Measurements from ENCODE around the gene ERN1.

DNA sequence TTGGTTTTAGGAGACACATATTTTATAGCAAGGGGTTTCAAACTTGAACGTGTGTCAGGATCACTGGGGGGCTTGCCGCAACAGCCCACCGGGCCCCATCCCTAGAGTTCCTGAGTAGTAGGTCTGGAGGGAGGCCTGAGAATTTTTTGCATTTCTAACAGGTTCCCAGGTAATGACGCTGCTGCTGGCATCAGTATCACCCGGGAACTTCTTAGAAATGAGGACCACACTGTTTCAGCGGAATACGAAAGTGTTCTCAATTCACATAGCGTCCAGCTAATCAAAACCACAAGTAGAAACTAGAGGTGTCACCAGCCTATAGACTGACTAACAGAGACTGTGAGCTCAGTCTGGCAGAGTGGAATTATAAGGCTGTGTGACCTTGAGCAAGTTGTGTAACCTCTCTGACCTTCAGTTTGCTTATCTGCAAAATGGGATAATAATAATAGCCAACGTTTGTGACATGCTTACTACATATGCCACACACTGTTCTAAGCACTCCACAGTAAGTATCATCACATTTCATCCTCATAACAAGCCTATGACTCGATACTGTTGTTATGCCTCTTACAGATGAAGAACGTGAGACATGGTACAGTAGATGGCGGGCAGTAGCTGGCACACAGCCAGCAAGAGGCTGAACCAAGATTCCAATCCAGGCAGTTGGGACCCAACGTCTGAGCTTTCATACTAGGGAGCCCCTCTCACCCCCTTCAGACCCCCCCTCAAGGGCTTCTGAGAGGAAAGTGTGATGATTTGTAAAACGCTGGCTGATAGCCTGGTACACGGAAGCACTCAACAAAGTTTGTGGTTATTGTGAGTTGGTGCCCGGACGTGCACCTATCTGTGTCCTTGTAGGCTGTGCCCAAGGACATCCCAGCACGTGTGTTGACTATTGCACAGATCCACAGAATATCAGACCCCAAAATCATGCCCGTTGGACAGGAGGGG lies 104.9 kb downstream of the ERN1 start:
- no peak for TF ChIP-seq SP2 (CRISPR knock-in tag; IDR thresholded peaks at IDR 0.05)
- TF ChIP-seq FOXP4 (CRISPR knock-in tag; IDR thresholded peaks at IDR 0.05): no peak
- no peak for TF ChIP-seq SIN3B (IDR thresholded peaks at IDR 0.05; ENCODE audit: low read length)
- no peak for TF ChIP-seq ZFP41 (CRISPR knock-in tag; IDR thresholded peaks at IDR 0.05; ENCODE audit: borderline replicate concordance)
- TF ChIP-seq CTCF (CRISPR knock-in tag; IDR thresholded peaks at IDR 0.05): no peak
- TF ChIP-seq EZH2 (conservative IDR thresholded peaks at IDR 0.05; ENCODE audit: low read depth, low read length): no peak
- TF ChIP-seq NR2C2 (CRISPR knock-in tag; IDR thresholded peaks at IDR 0.05; ENCODE audit: borderline replicate concordance): no peak
- no peak for TF ChIP-seq ZNF44 (CRISPR knock-in tag; IDR thresholded peaks at IDR 0.05)
- no peak for TF ChIP-seq RORA (CRISPR knock-in tag; IDR thresholded peaks at IDR 0.05)
- no peak for TF ChIP-seq ZBTB34 (CRISPR knock-in tag; IDR thresholded peaks at IDR 0.05)
- TF ChIP-seq ZNF224 (CRISPR knock-in tag; IDR thresholded peaks at IDR 0.05): no peak

Data from HepG2 (cell line).